ENCODE results near the gene CD177. TPM values are rescaled to one million over a fixed set of nuclear protein-coding genes. Genes with fewer than 3 reads are reported as not detected.
"Not testable (repeated sequence)": the region's sequence is repeated elsewhere in the genome, so short reads cannot be mapped to it uniquely, and the experiment has no call there.

Gene CD177
- total RNA-seq, 1 experiment from 2014 or later: not detected

- TF ChIP-seq EZH2 (IDR thresholded peaks at IDR 0.05; ENCODE audit: borderline replicate concordance, low read depth, low read length, poor library complexity, severe bottlenecking): no peak
- no peak for TF ChIP-seq CTCF (conservative IDR thresholded peaks at IDR 0.05; ENCODE audit: low read depth, low read length)
- intact Hi-C loops (cut with micrococcal nuclease; ENCODE audit: unreplicated experiment): no loop called here
- no peak for DNase-seq (ENCODE audit: low spot score)
- H3K9me3 ChIP-seq (ENCODE audit: low read depth, low read length, poor library complexity, severe bottlenecking): no peaks in the 10 kb centered on the region
- ChIA-PET CTCF (interaction anchor here (0.6 kb wide), 1 partner anchor 32 kb away, joined by 9 read pairs; no protein-coding TSS in a partner anchor), POLR2A (ENCODE audit: low non-redundant PET) (no interaction called here)
- H3K27ac ChIP-seq (ENCODE audit: low read depth, low read length, poor library complexity, severe bottlenecking): no peak overlapping the region
- H3K4me1 ChIP-seq (ENCODE audit: insufficient read depth, low read length, poor library complexity, severe bottlenecking): no peaks in the 10 kb centered on the region
- BruUV-seq (replicated peaks): no TSS peak
- peaks cover 26% of the 10 kb centered on the region for H3K27me3 ChIP-seq (replicated peaks; ENCODE audit: insufficient read depth, low read depth, low read length, poor library complexity)
- no peak overlapping the region for H3K4me3 ChIP-seq (ENCODE audit: low read depth, low read length, poor library complexity, severe bottlenecking)
- no peaks in the 10 kb centered on the region for H3K36me3 ChIP-seq (ENCODE audit: insufficient read depth, low read length, poor library complexity, severe bottlenecking)
Observed at GRCh38 chr19:43351998-43352746, 1.3 kb upstream of the CD177 start.

- POLR2A ChIA-PET (ENCODE audit: low non-redundant PET): no interaction called here
- intact Hi-C loops (cut with micrococcal nuclease; ENCODE audit: unreplicated experiment): no loop called here
- H3K9me3 ChIP-seq (ENCODE audit: low read depth, low read length, poor library complexity, severe bottlenecking): no peaks in the 10 kb centered on the region
- CTCF ChIA-PET: no interaction called here
- H3K36me3 ChIP-seq (ENCODE audit: insufficient read depth, low read length, poor library complexity, severe bottlenecking): no peaks in the 10 kb centered on the region
- peaks cover 26% of the 10 kb centered on the region for H3K27me3 ChIP-seq (replicated peaks; ENCODE audit: insufficient read depth, low read depth, low read length, poor library complexity)
- H3K4me1 ChIP-seq (ENCODE audit: insufficient read depth, low read length, poor library complexity, severe bottlenecking): no peaks in the 10 kb centered on the region
- H3K27ac ChIP-seq (ENCODE audit: low read depth, low read length, poor library complexity, severe bottlenecking): no peak overlapping the region
- no peak overlapping the region for H3K4me3 ChIP-seq (ENCODE audit: low read depth, low read length, poor library complexity, severe bottlenecking)
- DNase-seq (ENCODE audit: low spot score): no peak
- TF ChIP-seq EZH2 (IDR thresholded peaks at IDR 0.05; ENCODE audit: borderline replicate concordance, low read depth, low read length, poor library complexity, severe bottlenecking) (no peak), CTCF (conservative IDR thresholded peaks at IDR 0.05; ENCODE audit: low read depth, low read length) (no peak)
- no TSS peak for BruUV-seq (replicated peaks)
Observed at GRCh38 chr19:43354305-43354627, 780 bp downstream of the CD177 start.

- DNase-seq (ENCODE audit: low spot score); H3K9me3 ChIP-seq (ENCODE audit: low read depth, low read length, poor library complexity, severe bottlenecking); BruUV-seq (replicated peaks); CTCF ChIA-PET; H3K4me1 ChIP-seq (ENCODE audit: insufficient read depth, low read length, poor library complexity, severe bottlenecking); H3K27ac ChIP-seq (ENCODE audit: low read depth, low read length, poor library complexity, severe bottlenecking); H3K4me3 ChIP-seq (ENCODE audit: low read depth, low read length, poor library complexity, severe bottlenecking); H3K36me3 ChIP-seq (ENCODE audit: insufficient read depth, low read length, poor library complexity, severe bottlenecking); POLR2A ChIA-PET (ENCODE audit: low non-redundant PET); intact Hi-C loops (cut with micrococcal nuclease; ENCODE audit: unreplicated experiment): not testable (repeated sequence)
- peaks cover 29% of the 10 kb centered on the region for H3K27me3 ChIP-seq (replicated peaks; ENCODE audit: insufficient read depth, low read depth, low read length, poor library complexity)
Observed at GRCh38 chr19:43356749-43357148, 3.3 kb downstream of the CD177 start.

- no peaks in the 10 kb centered on the region for H3K4me1 ChIP-seq (ENCODE audit: insufficient read depth, low read length, poor library complexity, severe bottlenecking)
- no peak overlapping the region for H3K4me3 ChIP-seq (ENCODE audit: low read depth, low read length, poor library complexity, severe bottlenecking)
- TF ChIP-seq CTCF (conservative IDR thresholded peaks at IDR 0.05; ENCODE audit: low read depth, low read length) (no peak), EZH2 (IDR thresholded peaks at IDR 0.05; ENCODE audit: borderline replicate concordance, low read depth, low read length, poor library complexity, severe bottlenecking) (no peak)
- no peaks in the 10 kb centered on the region for H3K36me3 ChIP-seq (ENCODE audit: insufficient read depth, low read length, poor library complexity, severe bottlenecking)
- no peak for DNase-seq (ENCODE audit: low spot score)
- no peak overlapping the region for H3K27ac ChIP-seq (ENCODE audit: low read depth, low read length, poor library complexity, severe bottlenecking)
- ChIA-PET POLR2A (ENCODE audit: low non-redundant PET) (no interaction called here), CTCF (no interaction called here)
- no peaks in the 10 kb centered on the region for H3K9me3 ChIP-seq (ENCODE audit: low read depth, low read length, poor library complexity, severe bottlenecking)
- BruUV-seq (replicated peaks): no TSS peak
- intact Hi-C loops (cut with micrococcal nuclease; ENCODE audit: unreplicated experiment): no loop called here
- peaks cover 29% of the 10 kb centered on the region for H3K27me3 ChIP-seq (replicated peaks; ENCODE audit: insufficient read depth, low read depth, low read length, poor library complexity)
Observed at GRCh38 chr19:43362179-43362578, 8.7 kb downstream of the CD177 start.
